ENCODE results near the gene UBE3D.

Gene UBE3D, protein sequence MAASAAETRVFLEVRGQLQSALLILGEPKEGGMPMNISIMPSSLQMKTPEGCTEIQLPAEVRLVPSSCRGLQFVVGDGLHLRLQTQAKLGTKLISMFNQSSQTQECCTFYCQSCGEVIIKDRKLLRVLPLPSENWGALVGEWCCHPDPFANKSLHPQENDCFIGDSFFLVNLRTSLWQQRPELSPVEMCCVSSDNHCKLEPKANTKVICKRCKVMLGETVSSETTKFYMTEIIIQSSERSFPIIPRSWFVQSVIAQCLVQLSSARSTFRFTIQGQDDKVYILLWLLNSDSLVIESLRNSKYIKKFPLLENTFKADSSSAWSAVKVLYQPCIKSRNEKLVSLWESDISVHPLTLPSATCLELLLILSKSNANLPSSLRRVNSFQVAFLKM

DNA sequence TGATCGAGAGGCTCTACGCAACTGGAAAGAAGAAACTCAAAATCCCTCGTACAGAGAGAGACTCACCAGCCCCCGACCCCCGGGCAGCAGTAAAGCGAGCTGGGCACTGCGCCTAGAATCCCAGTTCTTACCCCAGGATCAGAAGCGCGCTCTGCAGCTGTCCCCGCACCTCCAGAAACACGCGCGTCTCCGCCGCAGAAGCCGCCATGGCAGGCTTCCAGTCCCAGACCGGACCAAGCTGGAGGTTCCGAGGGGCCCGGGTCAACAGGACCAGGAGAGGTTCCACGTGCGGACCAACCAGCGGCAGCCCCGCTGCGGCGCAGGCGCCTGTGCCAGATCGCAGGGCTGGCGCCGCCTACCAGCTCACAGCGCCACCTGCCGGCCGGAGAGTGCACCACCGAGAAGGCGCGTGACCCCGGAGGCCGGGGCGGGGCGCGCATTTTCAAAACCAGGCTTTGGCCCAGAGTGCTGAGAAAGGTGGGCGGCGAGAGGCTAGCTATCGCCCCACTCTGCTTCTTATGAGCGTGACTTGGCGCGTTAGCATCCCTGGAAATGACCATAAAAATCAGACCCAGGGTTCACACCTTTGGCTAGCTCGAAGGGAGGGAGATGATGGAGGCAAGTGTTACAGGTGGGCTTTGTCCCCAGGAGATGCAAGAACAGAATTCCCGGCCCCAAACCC, at the start of gene UBE3D:
Gene UBE3D, minus strand, starts transcription at position 331 of the 682 bp plus-strand sequence. Its CDS starts 123 bp downstream, at position 208.
- DNase-seq, result peak; percentile 62

DNA sequence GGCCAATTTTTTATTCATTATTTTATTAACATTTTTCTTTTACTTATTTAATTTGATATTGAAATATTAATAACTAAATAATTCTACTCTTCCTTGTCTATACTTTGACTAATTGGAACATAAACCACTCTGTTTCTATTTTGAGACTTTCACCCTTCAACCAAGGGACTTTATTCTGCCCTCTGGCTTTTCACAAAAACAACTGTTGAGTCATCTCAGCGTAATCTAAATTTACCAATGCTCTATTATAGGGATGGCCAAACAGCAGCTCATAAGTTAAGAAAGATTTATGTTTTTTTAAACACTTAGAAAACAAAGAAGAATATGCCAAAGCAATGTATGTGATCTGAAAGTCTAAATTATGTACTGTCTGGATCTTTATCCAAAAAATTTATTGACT, 48.5 kb upstream of the UBE3D start:
- DNase-seq, result peak; percentile 13

DNA sequence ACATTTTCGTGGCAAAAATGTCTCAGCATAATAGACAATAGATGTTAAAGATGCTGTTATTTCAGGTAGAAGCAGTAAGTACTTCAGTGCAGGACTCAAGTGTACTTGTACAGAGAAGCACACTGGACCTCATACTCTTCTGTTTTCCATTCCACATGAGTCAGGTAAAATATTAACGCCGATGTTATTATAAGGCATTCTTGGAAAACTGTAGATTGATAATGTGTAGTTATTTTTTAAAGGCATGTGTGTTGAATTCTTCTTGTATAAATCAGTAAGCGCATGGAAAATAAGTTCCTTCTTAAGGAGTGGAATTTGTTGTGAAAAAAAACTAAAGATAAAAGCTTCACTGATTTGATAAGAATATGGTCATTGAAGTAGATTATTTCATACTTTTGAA, 47.6 kb upstream of the UBE3D start:
- no peak for DNase-seq

DNA sequence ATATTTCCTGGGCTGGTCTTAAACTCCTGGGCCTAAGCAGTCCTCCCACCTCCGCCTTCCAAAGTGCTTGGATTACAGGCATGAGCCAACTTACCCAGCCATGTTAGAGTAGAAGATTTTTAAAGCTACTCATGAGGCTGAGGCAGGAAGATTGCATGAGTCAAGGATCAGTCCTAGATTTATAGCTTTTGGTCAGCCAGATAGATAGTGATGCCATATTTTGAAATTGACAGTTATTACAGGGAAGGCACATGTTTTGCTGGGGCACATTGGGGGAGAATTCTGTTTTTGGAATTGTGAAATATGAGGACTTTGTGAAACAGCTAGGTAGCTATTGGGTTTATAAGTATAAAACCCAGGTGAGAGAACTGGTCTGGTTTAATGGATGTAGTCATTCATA, 42.7 kb upstream of the UBE3D start:
- peak; percentile 58 for DNase-seq

DNA sequence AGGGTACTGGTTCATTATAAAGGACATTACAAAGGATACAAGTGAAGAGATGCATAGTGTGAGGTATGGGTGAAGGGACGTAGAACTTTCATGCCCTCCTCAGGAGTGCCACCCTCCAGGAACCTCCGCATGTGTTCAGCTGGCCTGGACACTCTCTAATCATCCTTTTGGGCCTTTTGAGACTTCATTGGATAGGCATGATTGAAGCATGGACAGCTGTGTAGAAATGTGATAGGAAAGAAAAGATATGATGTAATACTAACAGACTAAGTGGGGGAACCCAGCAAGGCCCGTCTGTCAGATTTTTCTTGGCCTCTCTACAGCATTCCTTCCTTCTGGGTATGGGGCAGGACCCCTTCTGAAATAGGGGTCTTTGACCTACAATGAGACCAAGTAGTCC, 32.9 kb upstream of the UBE3D start:
- no peak for DNase-seq

DNA sequence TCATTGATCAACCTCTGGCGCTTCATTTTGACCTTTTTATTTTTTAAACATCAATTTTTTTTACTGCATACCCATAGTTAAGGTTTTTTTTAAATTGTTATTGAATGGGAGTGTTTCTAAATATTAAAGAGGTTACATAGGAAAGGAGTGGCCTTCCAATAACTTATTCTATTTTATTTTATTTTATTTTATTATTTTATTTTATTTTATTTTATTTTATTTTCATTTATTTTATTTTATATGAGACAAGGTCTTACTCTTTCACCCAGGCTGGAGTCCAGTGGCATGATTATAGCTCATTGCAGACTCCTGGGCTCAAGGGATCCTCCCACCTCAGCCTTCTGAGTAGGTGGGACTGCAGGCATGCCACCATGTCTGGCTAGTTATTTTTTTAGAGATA, 32.0 kb upstream of the UBE3D start:
- DNase-seq, result no peak

DNA sequence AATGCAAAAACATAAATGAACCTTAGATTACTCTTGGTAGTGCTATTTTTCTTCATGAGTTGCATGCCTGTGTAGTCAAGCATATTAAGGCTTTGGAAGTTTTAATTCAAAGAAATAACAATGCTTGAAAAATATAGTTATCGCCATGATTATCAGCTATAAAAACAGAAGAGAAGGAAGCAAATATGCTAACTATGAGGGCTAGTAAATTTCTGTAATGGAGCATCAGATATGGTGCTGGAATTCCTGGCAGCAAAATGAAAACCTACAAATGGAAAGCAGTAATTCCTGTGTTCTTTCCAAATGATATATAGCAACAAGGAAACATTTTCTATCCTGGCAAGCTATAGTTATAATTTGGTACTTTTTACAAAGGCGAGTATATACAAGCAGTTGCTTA, 31.6 kb upstream of the UBE3D start:
- no peak for DNase-seq

DNA sequence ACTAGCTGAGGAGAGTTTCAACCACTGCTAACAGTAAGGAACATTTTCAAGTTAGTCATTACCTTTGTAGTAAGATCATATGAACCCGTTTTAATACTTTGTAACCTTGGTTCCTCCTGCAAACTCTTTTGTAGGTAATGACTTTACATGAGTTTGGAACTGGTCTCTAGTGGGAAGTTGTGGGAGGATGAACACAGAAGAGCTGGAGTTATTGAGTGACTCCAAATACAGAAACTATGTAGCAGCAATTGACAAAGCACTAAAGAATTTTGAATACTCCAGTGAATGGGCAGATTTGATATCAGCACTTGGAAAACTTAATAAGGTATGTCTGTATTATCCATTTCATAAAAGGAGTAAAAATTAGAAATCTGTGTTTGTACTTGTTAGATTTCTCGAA, 31.1 kb upstream of the UBE3D start:
- no peak for DNase-seq

DNA sequence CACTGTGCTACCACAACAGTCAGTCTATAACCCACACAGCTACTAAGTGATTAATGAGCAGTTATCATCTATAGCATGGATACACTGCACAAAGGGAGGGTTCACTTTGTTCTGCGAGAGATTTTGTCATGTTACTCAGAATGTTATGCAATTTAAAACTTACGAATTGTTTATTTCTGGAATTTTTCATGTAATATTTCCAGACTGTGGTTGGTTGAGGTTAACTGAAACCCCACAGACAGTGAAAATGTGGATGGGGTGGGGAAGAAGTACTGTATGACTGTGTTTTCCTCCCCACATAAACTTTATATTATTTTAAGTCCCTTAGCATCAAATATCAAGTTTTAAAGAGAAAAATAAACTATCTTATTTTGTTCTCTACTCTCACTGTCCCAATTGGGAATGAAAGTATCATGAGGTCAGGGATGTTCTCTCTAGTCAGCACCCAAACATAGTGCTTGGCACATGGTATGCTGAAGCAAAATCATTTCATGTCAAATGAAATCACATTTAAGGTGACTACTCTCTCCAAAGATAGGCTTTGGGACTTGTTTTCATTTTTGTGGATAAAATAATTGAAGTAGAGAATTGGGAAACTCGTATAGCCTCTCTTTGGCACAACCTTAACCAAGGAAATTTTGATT, 27.2 kb upstream of the UBE3D start:
- peak; percentile 74 for DNase-seq

DNA sequence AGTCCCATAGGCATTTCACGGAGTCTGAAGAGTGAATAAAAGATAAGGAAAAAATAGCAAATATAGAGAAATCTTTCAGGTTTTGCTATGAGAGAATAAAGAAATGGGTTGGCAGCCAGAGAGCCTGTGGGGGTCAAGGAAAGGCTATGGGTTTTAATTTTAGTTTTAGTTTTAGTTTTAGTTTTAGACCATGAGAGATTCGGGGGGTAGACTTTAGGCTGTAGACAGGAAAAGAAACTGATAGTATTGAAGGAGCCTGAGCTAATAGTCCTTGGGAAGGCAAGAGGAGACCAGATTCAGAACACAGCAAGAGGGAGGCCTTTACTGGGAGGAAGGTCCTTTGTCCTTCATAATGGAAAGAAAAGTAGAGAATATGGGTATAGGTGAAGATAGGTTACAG, 21.1 kb upstream of the UBE3D start:
- peak; percentile 4 for DNase-seq

DNA sequence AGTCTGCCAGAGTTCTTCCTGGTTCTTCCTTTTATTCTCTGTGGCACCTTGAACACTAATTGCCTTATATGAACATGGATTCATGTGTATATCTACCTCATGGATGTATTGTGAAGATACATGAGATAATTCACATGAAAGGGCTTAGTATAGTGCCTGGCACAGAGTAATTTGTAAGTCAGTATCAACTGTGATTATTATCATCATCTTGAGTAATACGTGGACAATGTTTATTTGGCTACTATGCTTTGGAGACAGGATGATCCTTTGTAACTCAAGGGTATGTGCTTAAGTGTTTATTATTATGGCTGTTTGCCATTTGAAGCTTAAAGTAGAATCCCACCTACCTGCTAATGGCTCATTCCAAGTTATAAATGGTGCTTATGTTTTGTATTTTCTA, 17.8 kb upstream of the UBE3D start:
- DNase-seq, result no peak

DNA sequence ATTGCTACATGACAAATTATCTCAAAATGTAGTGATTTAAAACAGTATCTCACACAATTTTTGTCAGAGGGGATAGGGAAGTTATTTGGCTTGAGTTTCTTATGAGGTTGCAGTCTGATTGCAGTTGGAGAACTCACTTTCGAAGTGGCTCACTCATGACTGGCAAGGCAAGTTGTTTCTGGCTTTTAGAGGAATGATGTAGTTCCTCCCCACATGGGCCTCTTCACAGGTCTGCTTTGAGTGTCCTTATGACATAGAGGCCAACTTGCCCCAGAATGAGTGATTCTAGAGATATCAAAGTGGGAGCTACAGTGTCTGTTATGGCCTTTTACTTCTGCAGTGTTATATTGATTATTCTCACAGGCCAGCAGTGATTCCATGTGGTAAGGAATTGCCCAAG, 8.0 kb upstream of the UBE3D start:
- peak; percentile 41 for DNase-seq

DNA sequence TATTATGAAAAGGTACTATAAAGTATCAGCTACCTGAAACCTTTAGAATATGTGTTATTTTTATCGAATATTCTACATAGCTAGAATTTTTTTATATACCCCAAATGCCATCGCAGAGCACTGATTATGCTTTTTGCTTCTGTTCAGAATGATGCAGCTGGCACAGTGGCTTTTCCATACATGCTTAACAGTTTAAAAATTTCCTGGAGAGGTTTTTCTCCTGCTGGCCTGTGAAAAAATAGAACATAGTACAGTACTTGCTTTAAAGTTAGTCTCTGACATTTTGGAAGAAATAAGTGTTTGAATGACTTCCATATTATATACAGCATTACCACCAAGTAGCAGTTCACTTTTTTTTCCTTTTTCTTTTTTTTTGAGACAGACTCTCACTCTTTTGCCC, 7.1 kb upstream of the UBE3D start:
- no peak for DNase-seq

DNA sequence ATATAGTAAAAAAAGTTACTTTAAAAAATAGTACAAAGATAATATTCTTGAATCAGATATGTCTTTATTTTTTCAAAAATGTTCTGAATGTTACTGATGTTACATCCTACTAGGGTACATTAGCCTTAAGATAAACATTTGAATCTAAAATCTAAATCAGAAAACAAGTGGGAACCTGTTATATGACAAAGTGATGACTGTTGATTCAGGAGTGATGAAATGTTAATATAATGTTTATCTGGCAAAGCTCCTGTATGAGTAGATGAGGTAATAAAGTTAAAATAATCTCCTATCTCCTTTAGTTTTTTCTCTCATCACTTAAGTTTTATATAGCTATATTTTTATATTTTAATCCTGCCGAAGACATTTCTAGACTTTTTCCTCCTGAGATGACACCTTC, 6.1 kb upstream of the UBE3D start:
- no peak for DNase-seq

DNA sequence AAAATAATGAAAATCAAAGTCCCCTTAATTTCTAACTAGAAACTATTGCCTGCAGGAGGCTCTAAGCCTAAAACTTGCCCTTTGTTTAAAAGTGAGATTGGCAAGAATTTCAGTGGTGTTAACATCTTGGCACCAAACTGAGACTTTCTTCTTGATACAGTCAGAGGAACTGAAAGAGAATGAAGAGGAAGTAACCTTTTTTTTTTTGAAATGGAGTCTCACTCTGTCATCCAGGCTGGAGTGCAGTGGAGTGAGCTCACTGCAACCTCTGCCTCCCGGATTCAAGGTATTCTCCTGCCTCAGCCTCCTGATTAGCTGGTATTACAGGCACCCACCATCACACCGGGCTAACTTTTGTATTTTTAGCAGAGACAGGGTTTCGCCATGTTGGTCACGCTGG, 5.4 kb upstream of the UBE3D start:
- peak; percentile 91 for DNase-seq

DNA sequence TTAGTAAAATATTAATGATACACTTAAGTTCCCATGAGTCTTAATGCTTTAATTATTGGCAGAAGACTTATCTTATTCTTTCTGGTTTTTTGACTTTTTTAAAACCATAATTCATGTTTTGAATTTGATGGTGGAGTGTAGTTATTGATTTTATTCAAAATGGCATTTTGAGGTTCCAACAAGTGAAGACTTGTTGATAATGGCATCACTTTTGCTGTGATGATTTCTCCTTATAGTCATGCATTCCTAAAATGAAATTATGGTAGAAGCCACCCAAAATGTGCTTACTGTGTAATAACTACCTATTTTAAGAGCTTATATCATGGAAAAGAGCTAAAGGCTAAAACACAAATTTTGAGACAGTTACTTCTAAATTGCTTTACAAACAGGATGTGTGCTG, 4.0 kb upstream of the UBE3D start:
- DNase-seq, result no peak

DNA sequence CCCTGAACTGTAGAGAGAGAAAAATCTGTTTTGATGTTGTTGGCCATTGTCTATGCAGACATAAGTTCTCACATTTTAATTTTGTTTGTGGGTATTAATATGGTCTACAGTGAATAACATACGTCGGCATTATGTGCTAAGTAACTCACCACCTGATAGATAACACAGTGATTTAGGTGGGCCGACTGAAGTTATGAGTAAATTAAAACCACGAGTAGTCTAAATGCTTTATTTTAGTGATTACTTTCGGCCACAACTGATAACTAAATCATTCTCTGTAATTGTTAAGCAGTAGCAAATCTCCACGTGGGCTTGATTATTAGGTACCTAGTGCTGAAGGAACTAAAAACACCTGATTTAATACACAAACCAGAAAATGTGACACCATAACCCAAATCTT, 3.0 kb upstream of the UBE3D start:
- DNase-seq, result no peak

DNA sequence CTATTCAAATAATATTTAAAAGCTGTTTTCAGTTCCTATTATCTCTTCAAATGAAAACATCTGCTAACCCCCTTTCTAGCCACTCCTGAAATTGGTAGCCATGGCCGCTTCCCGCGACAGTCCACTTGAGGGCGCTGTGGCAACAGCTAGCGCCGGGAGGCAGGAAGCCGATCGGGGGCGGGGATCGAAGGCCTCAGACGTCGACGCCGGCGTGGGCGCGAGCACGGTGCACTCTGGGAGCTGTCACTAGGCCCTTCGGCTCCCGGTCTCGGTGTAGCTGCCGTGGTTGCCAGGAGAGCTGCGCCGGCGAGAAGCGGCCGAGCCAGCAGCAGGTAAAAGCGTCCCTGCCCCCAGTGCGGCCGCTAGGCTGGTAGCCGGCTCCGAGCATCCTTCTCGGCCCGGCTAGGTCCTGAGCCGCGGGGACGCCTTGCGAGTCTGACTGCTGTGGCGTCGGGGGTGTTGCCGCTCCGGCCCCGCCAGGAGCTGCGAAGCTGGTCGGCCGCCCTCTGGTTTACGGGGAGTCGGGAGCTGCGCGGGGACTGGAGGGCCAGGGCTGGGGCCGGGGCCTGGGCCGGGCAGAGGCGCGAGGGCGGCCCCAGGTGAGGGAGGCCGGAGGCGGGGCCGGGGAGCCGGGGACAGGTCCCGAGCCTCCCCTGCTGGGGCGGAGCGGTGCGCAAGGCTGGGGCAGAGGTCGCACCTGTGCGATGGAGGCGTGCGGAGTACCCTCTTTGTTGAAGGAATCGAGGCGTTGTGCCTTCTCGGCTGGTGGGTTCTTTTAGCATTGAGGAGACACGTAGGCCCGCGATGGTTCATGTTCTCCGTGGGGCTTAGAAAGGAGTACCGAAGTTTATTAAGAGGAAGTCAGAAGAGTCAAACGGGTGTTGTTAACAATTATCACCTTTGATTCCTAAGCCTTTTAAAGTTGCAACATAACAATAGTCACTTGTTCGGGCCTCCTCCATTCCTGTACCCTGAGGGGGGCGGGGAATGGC, 2.1 kb upstream of the UBE3D start, which contains the start of gene DOP1A:
Gene DOP1A, plus strand, starts transcription at position 224 of the 992 bp plus-strand sequence. CDS start 29,307 bp downstream, outside the sequence.
- peak; percentile 92 for DNase-seq

DNA sequence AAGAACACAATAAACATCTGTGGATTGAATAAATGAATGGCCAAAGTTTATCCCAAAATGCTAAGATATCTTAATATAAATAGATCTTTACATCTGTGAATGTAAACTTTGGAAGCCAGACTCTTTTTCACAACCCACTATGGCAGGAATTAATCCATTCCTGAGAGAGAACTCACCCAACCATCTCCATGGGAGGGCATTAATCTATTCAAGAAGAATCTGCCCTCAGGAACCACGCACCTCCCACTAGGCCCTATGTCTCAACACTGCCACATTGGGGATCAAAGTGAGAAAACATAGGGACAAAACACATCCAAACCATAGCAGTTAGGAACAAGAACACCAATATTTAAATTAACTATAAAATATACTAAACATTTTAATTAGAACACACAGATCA, 3.4 kb downstream of the UBE3D start:
- no peak for DNase-seq

DNA sequence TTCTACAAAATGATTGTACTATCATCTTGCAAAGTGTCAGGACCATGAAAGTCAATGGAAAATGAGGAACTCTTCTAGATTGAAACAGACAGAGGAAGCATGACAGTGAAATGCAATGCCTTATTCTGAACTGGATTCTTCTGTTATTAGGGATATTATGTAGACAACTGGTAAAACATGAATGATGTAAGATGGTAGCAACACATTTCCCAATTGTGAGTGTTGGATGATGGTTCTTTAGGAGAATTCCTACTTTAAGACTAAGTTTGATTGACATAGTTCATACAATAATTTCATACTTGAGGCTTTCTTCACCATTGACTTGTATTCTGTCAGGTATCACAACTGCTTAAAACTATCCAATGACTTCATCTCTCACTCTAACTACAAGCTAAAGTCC, 4.5 kb downstream of the UBE3D start:
- DNase-seq, result no peak

DNA sequence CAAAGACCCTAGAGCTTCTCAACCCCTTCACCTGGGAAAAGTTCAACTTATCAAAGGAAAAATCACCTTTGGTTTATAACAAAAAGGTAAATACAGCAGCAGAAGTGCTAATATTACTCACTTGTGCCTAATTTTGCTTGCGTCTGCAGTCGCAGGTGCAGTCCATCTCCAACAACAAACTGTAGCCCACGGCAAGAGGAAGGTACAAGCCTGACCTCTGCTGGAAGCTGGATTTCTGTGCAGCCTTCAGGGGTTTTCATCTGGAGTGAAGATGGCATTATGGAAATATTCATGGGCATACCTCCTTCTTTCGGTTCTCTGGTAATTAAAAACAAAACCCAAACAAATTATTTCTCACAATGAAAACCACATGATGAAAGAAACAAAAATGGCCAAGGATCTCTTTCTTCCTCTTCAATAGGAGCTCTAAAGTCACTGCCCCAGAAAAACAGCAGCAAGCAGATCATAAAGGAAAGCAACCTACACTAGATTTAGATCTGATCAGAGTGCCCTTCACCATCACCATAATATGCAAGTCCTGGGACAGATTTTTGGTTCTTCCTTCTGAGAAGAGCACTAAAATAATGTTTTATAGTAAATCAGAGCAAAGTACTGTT, 7.8 kb downstream of the UBE3D start:
- DNase-seq, result peak; percentile 20

DNA sequence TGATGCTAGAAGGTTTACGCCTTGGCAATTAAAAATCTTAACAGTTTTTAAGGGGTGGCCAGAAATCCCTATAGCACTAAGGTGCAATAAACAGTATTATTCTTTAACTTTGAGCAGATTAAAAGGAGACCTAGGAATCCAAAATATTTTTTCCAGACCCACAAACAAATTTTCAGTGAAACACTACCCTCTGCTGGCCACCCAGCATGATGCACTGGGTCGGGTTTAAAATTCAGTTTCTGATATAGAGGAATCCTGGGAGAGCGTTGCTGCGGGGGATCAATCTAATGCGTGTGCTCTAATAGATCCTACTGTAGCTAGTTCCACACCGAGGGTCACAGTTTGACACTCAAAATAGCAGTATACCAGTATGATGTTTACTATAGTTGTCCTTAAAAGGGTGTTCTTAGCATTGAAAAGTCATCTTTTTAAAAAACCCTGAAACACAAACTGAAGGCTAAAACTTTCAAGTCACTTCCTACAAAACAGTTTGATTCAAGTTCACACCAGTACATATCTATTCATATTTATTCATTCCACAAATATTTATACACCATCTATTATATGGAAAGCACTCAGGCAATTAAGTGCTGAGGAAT, 10.2 kb downstream of the UBE3D start:
- peak; percentile 22 for DNase-seq
